H1 (cell line): ENCODE measurements around the gene SHISA9. TPM values are rescaled to one million over a fixed set of nuclear protein-coding genes. Genes with fewer than 3 reads are reported as not detected.

Experiments
- YY1 ChIP-seq: IDR thresholded peaks from 2 replicates; pipeline ENCODE4 v1.6.1; 2011; ENCODE audit warnings: low read depth, mild to moderate bottlenecking, low read length
- polyA plus RNA-seq, 7 experiments: library from polyadenylated mRNA; depleted of rRNA in 3 of 7; stranded (reverse) in 5 of 7; unstranded in 2 of 7; fragments of >200 nt in 5 of 7; fragments of 200-250 nt in 2 of 7; gene quantifications; 1 replicate in 5 of 7; 2 replicates in 1 of 7; 4 replicates in 1 of 7; pipeline versions ENCODE4 v1.2.1 to v1.2.3, GENCODE V29; 2011 to 2013; ENCODE audit warnings: missing spikeins in 2 of 7, mixed read lengths in 2 of 7
- total RNA-seq: library from RNA; stranded (reverse); fragmentation: NEBNext Ultra II Directional; extraction: Animal tissue kit (Norgen Biotek cat#: 25700); gene quantifications from 2 replicates; pipeline ENCODE4 v1.2.1, GENCODE V29; 2021
- TF ChIP-seq, protein P1 (sequence below): fragments of 300-600 bp; sonication (generic); IDR thresholded peaks from 2 replicates; pipeline ENCODE4 v1.7.1; 2012; ENCODE audit warnings: low read length, moderate library complexity, mild to moderate bottlenecking, inconsistent platforms; ENCODE audit not compliant: insufficient replicate concordance

The SHISA9 gene
- total and polyA plus RNA-seq, 2 of the 8 experiments (the other 6 are each of a cell fraction or from before 2014, with no cell fraction given), result 25.6 to 39.8 TPM

DNA sequence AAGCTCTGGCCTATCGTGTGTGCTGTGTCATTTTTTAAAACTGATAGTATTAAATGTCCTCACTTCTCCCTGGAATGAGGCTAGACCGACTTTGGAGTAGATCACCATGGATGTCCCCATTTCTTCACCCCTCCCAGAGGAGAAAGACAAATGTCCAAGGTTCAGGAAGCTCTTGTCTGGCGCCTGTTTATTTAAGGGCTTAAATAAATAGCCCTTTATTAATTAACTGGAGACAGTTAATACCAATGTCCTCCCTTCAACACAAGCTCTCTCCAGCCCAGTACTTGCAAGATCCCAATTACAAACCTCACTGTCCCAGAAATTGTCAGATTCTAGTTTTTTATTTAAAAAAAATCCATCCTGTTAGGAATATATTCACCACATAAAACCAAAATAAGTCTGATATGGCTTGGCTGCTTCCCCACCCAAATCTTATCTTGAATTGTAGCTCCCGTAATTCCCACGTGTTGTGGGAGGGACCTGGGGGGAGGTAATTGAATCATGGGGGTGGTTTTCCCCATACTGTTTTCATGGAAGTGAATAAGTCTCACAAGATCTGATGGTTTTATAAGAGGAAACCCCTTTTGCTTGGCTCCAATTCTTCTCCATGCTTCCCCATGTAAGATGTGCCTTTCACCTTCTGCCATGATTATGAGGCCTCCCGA, 344.4 kb downstream of the SHISA9 start (continued):
- TF ChIP-seq, protein P1, sequence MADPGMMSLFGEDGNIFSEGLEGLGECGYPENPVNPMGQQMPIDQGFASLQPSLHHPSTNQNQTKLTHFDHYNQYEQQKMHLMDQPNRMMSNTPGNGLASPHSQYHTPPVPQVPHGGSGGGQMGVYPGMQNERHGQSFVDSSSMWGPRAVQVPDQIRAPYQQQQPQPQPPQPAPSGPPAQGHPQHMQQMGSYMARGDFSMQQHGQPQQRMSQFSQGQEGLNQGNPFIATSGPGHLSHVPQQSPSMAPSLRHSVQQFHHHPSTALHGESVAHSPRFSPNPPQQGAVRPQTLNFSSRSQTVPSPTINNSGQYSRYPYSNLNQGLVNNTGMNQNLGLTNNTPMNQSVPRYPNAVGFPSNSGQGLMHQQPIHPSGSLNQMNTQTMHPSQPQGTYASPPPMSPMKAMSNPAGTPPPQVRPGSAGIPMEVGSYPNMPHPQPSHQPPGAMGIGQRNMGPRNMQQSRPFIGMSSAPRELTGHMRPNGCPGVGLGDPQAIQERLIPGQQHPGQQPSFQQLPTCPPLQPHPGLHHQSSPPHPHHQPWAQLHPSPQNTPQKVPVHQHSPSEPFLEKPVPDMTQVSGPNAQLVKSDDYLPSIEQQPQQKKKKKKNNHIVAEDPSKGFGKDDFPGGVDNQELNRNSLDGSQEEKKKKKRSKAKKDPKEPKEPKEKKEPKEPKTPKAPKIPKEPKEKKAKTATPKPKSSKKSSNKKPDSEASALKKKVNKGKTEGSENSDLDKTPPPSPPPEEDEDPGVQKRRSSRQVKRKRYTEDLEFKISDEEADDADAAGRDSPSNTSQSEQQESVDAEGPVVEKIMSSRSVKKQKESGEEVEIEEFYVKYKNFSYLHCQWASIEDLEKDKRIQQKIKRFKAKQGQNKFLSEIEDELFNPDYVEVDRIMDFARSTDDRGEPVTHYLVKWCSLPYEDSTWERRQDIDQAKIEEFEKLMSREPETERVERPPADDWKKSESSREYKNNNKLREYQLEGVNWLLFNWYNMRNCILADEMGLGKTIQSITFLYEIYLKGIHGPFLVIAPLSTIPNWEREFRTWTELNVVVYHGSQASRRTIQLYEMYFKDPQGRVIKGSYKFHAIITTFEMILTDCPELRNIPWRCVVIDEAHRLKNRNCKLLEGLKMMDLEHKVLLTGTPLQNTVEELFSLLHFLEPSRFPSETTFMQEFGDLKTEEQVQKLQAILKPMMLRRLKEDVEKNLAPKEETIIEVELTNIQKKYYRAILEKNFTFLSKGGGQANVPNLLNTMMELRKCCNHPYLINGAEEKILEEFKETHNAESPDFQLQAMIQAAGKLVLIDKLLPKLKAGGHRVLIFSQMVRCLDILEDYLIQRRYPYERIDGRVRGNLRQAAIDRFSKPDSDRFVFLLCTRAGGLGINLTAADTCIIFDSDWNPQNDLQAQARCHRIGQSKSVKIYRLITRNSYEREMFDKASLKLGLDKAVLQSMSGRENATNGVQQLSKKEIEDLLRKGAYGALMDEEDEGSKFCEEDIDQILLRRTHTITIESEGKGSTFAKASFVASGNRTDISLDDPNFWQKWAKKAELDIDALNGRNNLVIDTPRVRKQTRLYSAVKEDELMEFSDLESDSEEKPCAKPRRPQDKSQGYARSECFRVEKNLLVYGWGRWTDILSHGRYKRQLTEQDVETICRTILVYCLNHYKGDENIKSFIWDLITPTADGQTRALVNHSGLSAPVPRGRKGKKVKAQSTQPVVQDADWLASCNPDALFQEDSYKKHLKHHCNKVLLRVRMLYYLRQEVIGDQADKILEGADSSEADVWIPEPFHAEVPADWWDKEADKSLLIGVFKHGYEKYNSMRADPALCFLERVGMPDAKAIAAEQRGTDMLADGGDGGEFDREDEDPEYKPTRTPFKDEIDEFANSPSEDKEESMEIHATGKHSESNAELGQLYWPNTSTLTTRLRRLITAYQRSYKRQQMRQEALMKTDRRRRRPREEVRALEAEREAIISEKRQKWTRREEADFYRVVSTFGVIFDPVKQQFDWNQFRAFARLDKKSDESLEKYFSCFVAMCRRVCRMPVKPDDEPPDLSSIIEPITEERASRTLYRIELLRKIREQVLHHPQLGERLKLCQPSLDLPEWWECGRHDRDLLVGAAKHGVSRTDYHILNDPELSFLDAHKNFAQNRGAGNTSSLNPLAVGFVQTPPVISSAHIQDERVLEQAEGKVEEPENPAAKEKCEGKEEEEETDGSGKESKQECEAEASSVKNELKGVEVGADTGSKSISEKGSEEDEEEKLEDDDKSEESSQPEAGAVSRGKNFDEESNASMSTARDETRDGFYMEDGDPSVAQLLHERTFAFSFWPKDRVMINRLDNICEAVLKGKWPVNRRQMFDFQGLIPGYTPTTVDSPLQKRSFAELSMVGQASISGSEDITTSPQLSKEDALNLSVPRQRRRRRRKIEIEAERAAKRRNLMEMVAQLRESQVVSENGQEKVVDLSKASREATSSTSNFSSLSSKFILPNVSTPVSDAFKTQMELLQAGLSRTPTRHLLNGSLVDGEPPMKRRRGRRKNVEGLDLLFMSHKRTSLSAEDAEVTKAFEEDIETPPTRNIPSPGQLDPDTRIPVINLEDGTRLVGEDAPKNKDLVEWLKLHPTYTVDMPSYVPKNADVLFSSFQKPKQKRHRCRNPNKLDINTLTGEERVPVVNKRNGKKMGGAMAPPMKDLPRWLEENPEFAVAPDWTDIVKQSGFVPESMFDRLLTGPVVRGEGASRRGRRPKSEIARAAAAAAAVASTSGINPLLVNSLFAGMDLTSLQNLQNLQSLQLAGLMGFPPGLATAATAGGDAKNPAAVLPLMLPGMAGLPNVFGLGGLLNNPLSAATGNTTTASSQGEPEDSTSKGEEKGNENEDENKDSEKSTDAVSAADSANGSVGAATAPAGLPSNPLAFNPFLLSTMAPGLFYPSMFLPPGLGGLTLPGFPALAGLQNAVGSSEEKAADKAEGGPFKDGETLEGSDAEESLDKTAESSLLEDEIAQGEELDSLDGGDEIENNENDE, result no peak
- TF ChIP-seq YY1, result no peak
